Activated CD4-positive, alpha-beta T cell treated with anti-CD3 and anti-CD28 coated beads for 36 hours (primary cell): Measurements from ENCODE around the gene VPS4B. TPM values are rescaled to one million over a fixed set of nuclear protein-coding genes. Genes with fewer than 3 reads are reported as not detected.

ENCODE experiments used
- ATAC-seq: fragments of 200-7000 bp; cut with Tn5 transposase; one replicate; pipeline ENCODE4 v1.10.0; 2021; ENCODE audit warnings: mild to moderate bottlenecking, moderate library complexity
- CTCF ChIA-PET: fragments of 350-600 bp; sonication (Branson Sonifier 250); formaldehyde crosslinking; loops from one replicate; lab custom pipeline; 2021; ENCODE audit warnings: antibody characterized with exemption; lab: Charles Lee
- POLR2A ChIA-PET: fragments of 350-600 bp; sonication (Branson Sonifier 250); formaldehyde crosslinking; loops from one replicate; lab custom pipeline; 2021; ENCODE audit warnings: antibody characterized with exemption, inconsistent platforms; lab: Charles Lee
- DNase-seq: peaks from one replicate; pipeline ENCODE4 v3.0.0-alpha.2; 2020
- H3K27ac Mint-ChIP-seq: one replicate; pipeline ENCODE4 v1.8.0; 2021; ENCODE audit warnings: mixed read lengths
- H3K27me3 Mint-ChIP-seq: one replicate; pipeline ENCODE4 v1.8.0; 2021; ENCODE audit warnings: mixed read lengths
- H3K36me3 Mint-ChIP-seq: one replicate; pipeline ENCODE4 v1.8.0; 2021; ENCODE audit warnings: low read depth, mixed read lengths
- H3K4me1 Mint-ChIP-seq: one replicate; pipeline ENCODE4 v1.8.0; 2021; ENCODE audit warnings: mixed read lengths
- H3K4me3 Mint-ChIP-seq: one replicate; pipeline ENCODE4 v1.8.0; 2021; ENCODE audit warnings: mild to moderate bottlenecking, moderate library complexity, mixed read lengths
- H3K9me3 Mint-ChIP-seq: one replicate; pipeline ENCODE4 v1.8.0; 2021; ENCODE audit warnings: low read depth, mixed read lengths
- intact Hi-C, 2 experiments: fragments of 100-400 bp; cut with DNase I in 1 of 2; cut with micrococcal nuclease in 1 of 2; formaldehyde crosslinking; loops; one replicate each; pipeline versions ENCODE4 v1.14.2 to v1.15.1; 2022 to 2024; cut with DNase I, micrococcal nuclease
- total RNA-seq, 2 experiments: library from RNA; stranded (reverse); gene quantifications; one replicate each; pipeline ENCODE4 v1.2.3, GENCODE V29; 2021

Gene VPS4B
- total RNA-seq, 2 experiments from 2014 or later: 40.7 to 48.4 TPM

- no peak overlapping the region for H3K4me3 Mint-ChIP-seq
- intact Hi-C loops: no loop called here
- no peaks in the 10 kb centered on the region for H3K9me3 Mint-ChIP-seq
- DNase-seq: no peak
- CTCF ChIA-PET: interaction anchor here (0.8 kb wide), 1 partner anchor 10 kb away, joined by 3 read pairs; no protein-coding TSS in a partner anchor
- no peak for ATAC-seq
- H3K27ac Mint-ChIP-seq: no peak overlapping the region
- no peaks in the 10 kb centered on the region for H3K36me3 Mint-ChIP-seq
- POLR2A ChIA-PET: no interaction called here
- peaks cover 14% of the 10 kb centered on the region for H3K27me3 Mint-ChIP-seq
- H3K4me1 Mint-ChIP-seq: peaks cover 6% of the 10 kb centered on the region
Measured at GRCh38 chr18:63431180-63431579, 8.9 kb upstream of the VPS4B start.

GRCh38 chr18:63430526-63430925 lies 8.2 kb upstream of the VPS4B start:
- ATAC-seq: no peak
- H3K36me3 Mint-ChIP-seq: no peaks in the 10 kb centered on the region
- no peak overlapping the region for H3K27ac Mint-ChIP-seq
- H3K4me1 Mint-ChIP-seq: peaks cover 6% of the 10 kb centered on the region
- ChIA-PET POLR2A (no interaction called here), CTCF (interaction anchor here (0.8 to 1.8 kb wide), 2 partner anchors 9 to 11 kb away, joined by 3 to 6 read pairs; no protein-coding TSS in a partner anchor)
- peaks cover 13% of the 10 kb centered on the region for H3K27me3 Mint-ChIP-seq
- intact Hi-C loops: no loop called here
- no peak overlapping the region for H3K4me3 Mint-ChIP-seq
- no peak for DNase-seq
- H3K9me3 Mint-ChIP-seq: no peaks in the 10 kb centered on the region

- Mint-ChIP-seq H3K9me3 (no peaks in the 10 kb centered on the region), H3K36me3 (peaks cover 2% of the 10 kb centered on the region), H3K4me1 (peaks cover 16% of the 10 kb centered on the region), H3K27ac (no peak overlapping the region), H3K4me3 (no peak overlapping the region), H3K27me3 (peaks cover 9% of the 10 kb centered on the region)
- DNase-seq: peak; percentile 45
- POLR2A ChIA-PET: interaction anchor here (1.0 to 1.1 kb wide), 2 partner anchors 60 to 64 kb away, joined by 3 to 4 read pairs; partner anchors contain the start of gene KDSR
- intact Hi-C loops: loop anchor here in 1 of 2 experiments (10.0 kb wide), 1 partner anchor 583 kb away; no protein-coding TSS in a partner anchor
- peak; percentile 67 for ATAC-seq
- CTCF ChIA-PET: interaction anchor here (0.9 to 1.9 kb wide), 2 partner anchors 11 to 13 kb away, joined by 3 to 12 read pairs; no protein-coding TSS in a partner anchor
Measured at GRCh38 chr18:63427558-63427957, 5.3 kb upstream of the VPS4B start.

GRCh38 chr18:63422864-63423304 lies 608 bp upstream of the VPS4B start:
- ChIA-PET POLR2A (interaction anchor here (0.8 to 1.6 kb wide), 3 partner anchors 12 to 105 kb away, joined by 6 to 8 read pairs (median 6); partner anchors contain the start of gene KDSR), CTCF (interaction anchor here (0.6 to 1.9 kb wide), 6 partner anchors 12 to 396 kb away, joined by 3 to 5 read pairs (median 4); no protein-coding TSS in a partner anchor)
- no peak for DNase-seq
- intact Hi-C loops: loop anchor here (1.0 to 10.0 kb wide), 13 partner anchors 12 to 1236 kb away; partner anchors contain the start of genes KDSR (in 2 of the 2), PHLPP1 (in 1 of the 2), PIGN (in 1 of the 2) and RELCH (in 1 of the 2)
- peaks cover 33% of the 10 kb centered on the region for H3K4me1 Mint-ChIP-seq
- no peaks in the 10 kb centered on the region for H3K9me3 Mint-ChIP-seq
- peaks cover 17% of the 10 kb centered on the region for H3K36me3 Mint-ChIP-seq
- H3K27ac Mint-ChIP-seq: peak overlapping the region; percentile 95
- no peaks in the 10 kb centered on the region for H3K27me3 Mint-ChIP-seq
- ATAC-seq: peak; percentile 34
- peak overlapping the region; percentile 99 for H3K4me3 Mint-ChIP-seq

- peak overlapping the region; percentile 95 for H3K27ac Mint-ChIP-seq
Measured at GRCh38 chr18:63421514-63421913, 762 bp downstream of the VPS4B start.

GRCh38 chr18:63412953-63413352 lies 9.3 kb downstream of the VPS4B start:
- ChIA-PET CTCF (no interaction called here), POLR2A (no interaction called here)
- peak overlapping the region; percentile 59 for H3K27ac Mint-ChIP-seq
- intact Hi-C loops: no loop called here
- no peaks in the 10 kb centered on the region for H3K9me3 Mint-ChIP-seq
- DNase-seq (no peak), ATAC-seq (no peak)
- H3K4me1 Mint-ChIP-seq: peaks cover 39% of the 10 kb centered on the region
- no peaks in the 10 kb centered on the region for H3K27me3 Mint-ChIP-seq
- peaks cover 43% of the 10 kb centered on the region for H3K36me3 Mint-ChIP-seq
- no peak overlapping the region for H3K4me3 Mint-ChIP-seq

More at GRCh38 chr18:63421514-63421913, 762 bp downstream of the VPS4B start:
- ATAC-seq: no peak
- intact Hi-C loops: loop anchor here (5.0 to 10.0 kb wide), 2 partner anchors 577 to 894 kb away; no protein-coding TSS in a partner anchor
- ChIA-PET POLR2A (interaction anchor here (1.2 to 1.6 kb wide), 2 partner anchors 11 to 54 kb away, joined by 6 to 8 read pairs; partner anchors contain the start of gene KDSR), CTCF (interaction anchor here (0.6 to 1.5 kb wide), 4 partner anchors 8 to 154 kb away, joined by 3 to 5 read pairs (median 4); no protein-coding TSS in a partner anchor)
- H3K36me3 Mint-ChIP-seq: peaks cover 17% of the 10 kb centered on the region
- no peaks in the 10 kb centered on the region for H3K9me3 Mint-ChIP-seq
- H3K4me3 Mint-ChIP-seq: peak overlapping the region; percentile 99
- peaks cover 27% of the 10 kb centered on the region for H3K4me1 Mint-ChIP-seq
- H3K27me3 Mint-ChIP-seq: no peaks in the 10 kb centered on the region
- DNase-seq: no peak

GRCh38 chr18:63410792-63411191 lies 11.5 kb downstream of the VPS4B start:
- Mint-ChIP-seq H3K9me3 (no peaks in the 10 kb centered on the region), H3K4me1 (peaks cover 43% of the 10 kb centered on the region), H3K27ac (peak overlapping the region; percentile 2), H3K36me3 (peaks cover 59% of the 10 kb centered on the region), H3K4me3 (no peak overlapping the region), H3K27me3 (no peaks in the 10 kb centered on the region)
- POLR2A ChIA-PET: interaction anchor here (0.6 to 1.4 kb wide), 4 partner anchors 10 to 45 kb away, joined by 3 to 6 read pairs (median 4); partner anchors contain the start of gene VPS4B
- DNase-seq: no peak
- intact Hi-C loops: loop anchor here (1.0 to 2.0 kb wide), 2 partner anchors 12 to 44 kb away; partner anchors contain the start of genes KDSR (in 1 of the 2) and VPS4B (in 1 of the 2)
- CTCF ChIA-PET: interaction anchor here (0.6 to 1.8 kb wide), 9 partner anchors 10 to 1436 kb away, joined by 3 to 7 read pairs (median 4); partner anchors contain the start of gene VPS4B
- ATAC-seq: peak; percentile 91

GRCh38 chr18:63409301-63409700 lies 13.0 kb downstream of the VPS4B start:
- H3K4me1 Mint-ChIP-seq: peaks cover 42% of the 10 kb centered on the region
- H3K9me3 Mint-ChIP-seq: no peaks in the 10 kb centered on the region
- H3K27me3 Mint-ChIP-seq: no peaks in the 10 kb centered on the region
- peaks cover 53% of the 10 kb centered on the region for H3K36me3 Mint-ChIP-seq
- ATAC-seq (peak; percentile 57), DNase-seq (peak; percentile 19)
- intact Hi-C loops: no loop called here
- no peak overlapping the region for H3K4me3 Mint-ChIP-seq
- peak overlapping the region; percentile 65 for H3K27ac Mint-ChIP-seq
- CTCF ChIA-PET: interaction anchor here (1.2 to 1.6 kb wide), 2 partner anchors 11 to 14 kb away, joined by 3 read pairs; no protein-coding TSS in a partner anchor
- POLR2A ChIA-PET: no interaction called here

GRCh38 chr18:63407734-63408133 lies 14.5 kb downstream of the VPS4B start:
- Mint-ChIP-seq H3K4me3 (no peak overlapping the region), H3K27ac (peak overlapping the region; percentile 26), H3K27me3 (no peaks in the 10 kb centered on the region), H3K4me1 (peaks cover 29% of the 10 kb centered on the region), H3K9me3 (no peaks in the 10 kb centered on the region), H3K36me3 (peaks cover 55% of the 10 kb centered on the region)
- ATAC-seq (no peak), DNase-seq (no peak)
- intact Hi-C loops: no loop called here
- CTCF ChIA-PET: interaction anchor here (1.6 to 1.8 kb wide), 2 partner anchors 9 to 32 kb away, joined by 3 to 4 read pairs; no protein-coding TSS in a partner anchor
- POLR2A ChIA-PET: no interaction called here

- Mint-ChIP-seq H3K4me1 (peaks cover 24% of the 10 kb centered on the region), H3K27ac (no peak overlapping the region), H3K36me3 (peaks cover 64% of the 10 kb centered on the region), H3K27me3 (no peaks in the 10 kb centered on the region), H3K9me3 (no peaks in the 10 kb centered on the region), H3K4me3 (no peak overlapping the region)
- POLR2A ChIA-PET: interaction anchor here (0.5 kb wide), 1 partner anchor 33 kb away, joined by 5 read pairs; no protein-coding TSS in a partner anchor
- no peak for DNase-seq
- intact Hi-C loops: no loop called here
- CTCF ChIA-PET: interaction anchor here (0.6 kb wide), 1 partner anchor 76 kb away, joined by 3 read pairs; no protein-coding TSS in a partner anchor
- no peak for ATAC-seq
Measured at GRCh38 chr18:63405986-63406385, 16.3 kb downstream of the VPS4B start.
